Measurements from ENCODE around the gene TMEM114. TPM values are rescaled to one million over a fixed set of nuclear protein-coding genes. Genes with fewer than 3 reads are reported as not detected.

Gene TMEM114
- total and polyA plus RNA-seq, 4 experiments from 2014 or later = not detected

DNA sequence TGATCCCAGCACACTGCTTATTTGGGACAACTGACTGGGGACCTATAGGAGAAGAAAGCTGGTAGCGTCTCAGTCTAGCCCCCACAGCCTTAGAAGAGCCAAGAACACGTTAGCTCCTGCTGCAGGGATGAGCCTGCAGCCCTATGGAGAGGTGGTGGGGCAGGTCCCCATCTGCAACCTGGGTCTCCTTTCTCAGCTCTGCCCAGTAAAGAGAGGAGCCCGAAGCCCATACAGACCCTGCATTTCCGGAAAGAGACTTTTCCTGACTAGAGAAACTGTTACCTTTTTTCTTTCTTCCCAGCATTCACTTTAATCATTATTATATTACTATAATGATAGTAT is 32.0 kb upstream of the TMEM114 start:
- no peaks in the 10 kb centered on the region for H3K27me3 ChIP-seq (ENCODE audit: insufficient read depth, low read length)
- DNase-seq = peak in 1 of 5 donors; percentile 2
- ChIA-PET POLR2A (ENCODE audit: partially characterized antibody) (interaction anchor here (0.9 to 1.6 kb wide), 4 partner anchors 8 to 469 kb away, joined by 3 to 5 read pairs (median 4); partner anchors contain the start of gene HAPSTR1), CTCF (ENCODE audit: partially characterized antibody) (no interaction called here)
- peaks cover 15% of the 10 kb centered on the region for H3K4me1 ChIP-seq (ENCODE audit: insufficient read depth, low read length)
- H3K4me3 Mint-ChIP-seq = peak overlapping the region; percentile 89 to 98 (median 94)
- H3K27ac ChIP-seq (ENCODE audit: low read depth, low read length) = peak overlapping the region; percentile 92
- H3K36me3 ChIP-seq (ENCODE audit: insufficient read depth, low read length) = peaks cover 15% of the 10 kb centered on the region
- H3K36me3 Mint-ChIP-seq = peaks cover 6 to 26% of the 10 kb centered on the region in 2 donors
- peak overlapping the region in 6 of 7 donors; percentile 77 to 94 (median 91) for H3K27ac Mint-ChIP-seq
- intact Hi-C loops (cut with micrococcal nuclease) = loop anchor here (10.0 kb wide), 1 partner anchor 473 kb away; the partner anchor contains the start of gene HAPSTR1
- peak overlapping the region; percentile 71 to 96 for H3K4me3 ChIP-seq (ENCODE audit: low read length in 2 of 2)
- H3K27me3 Mint-ChIP-seq = peaks cover 0 to 3% of the 10 kb centered on the region in 2 donors
- H3K9me3 ChIP-seq (ENCODE audit: control insufficient read depth in 1 of 2, low read length in 2 of 2) = no peaks in the 10 kb centered on the region
- no peaks in the 10 kb centered on the region for H3K9me3 Mint-ChIP-seq
- H3K4me1 Mint-ChIP-seq = peaks cover 14 to 38% (median 19%) of the 10 kb centered on the region in 4 donors

GRCh38 chr16:8621572-8622314 is 31.4 kb upstream of the TMEM114 start, which contains the start of gene METTL22:
Gene METTL22, plus strand, starts transcription at chr16:8621698. Its CDS starts 3,968 bp downstream, at chr16:8625666.
- intact Hi-C loops (cut with micrococcal nuclease) = loop anchor here (1.0 to 10.0 kb wide), 5 partner anchors 53 to 473 kb away; partner anchors contain the start of genes ABAT, HAPSTR1, PMM2 and TMEM186
- no peaks in the 10 kb centered on the region for H3K9me3 Mint-ChIP-seq
- ChIA-PET CTCF (ENCODE audit: partially characterized antibody) (no interaction called here), POLR2A (ENCODE audit: partially characterized antibody) (interaction anchor here (0.8 to 1.6 kb wide), 5 partner anchors 8 to 471 kb away, joined by 3 to 5 read pairs (median 3); partner anchors contain the start of gene HAPSTR1)
- H3K27me3 Mint-ChIP-seq = peaks cover 0 to 5% of the 10 kb centered on the region in 2 donors
- H3K4me1 Mint-ChIP-seq = peaks cover 11 to 32% (median 15%) of the 10 kb centered on the region in 4 donors
- Histone ChIP-seq H3K27me3 (ENCODE audit: insufficient read depth, low read length) (no peaks in the 10 kb centered on the region), H3K9me3 (ENCODE audit: control insufficient read depth in 1 of 2, low read length in 2 of 2) (no peaks in the 10 kb centered on the region), H3K27ac (ENCODE audit: low read depth, low read length) (peak within 1 kb of the TSS; percentile 92), H3K4me3 (ENCODE audit: low read length in 2 of 2) (peak within 1 kb of the TSS; percentile 71 to 96), H3K4me1 (ENCODE audit: insufficient read depth, low read length) (peaks cover 15% of the 10 kb centered on the region), H3K36me3 (ENCODE audit: insufficient read depth, low read length) (peaks cover 9% of the 10 kb centered on the region)
- H3K27ac Mint-ChIP-seq = peak within 1 kb of the TSS; percentile 77 to 94 (median 91)
- DNase-seq = peak; percentile 87 to 90 (median 90)
- H3K36me3 Mint-ChIP-seq = peaks cover under 1 to 21% of the 10 kb centered on the region in 2 donors
- H3K4me3 Mint-ChIP-seq = peak within 1 kb of the TSS; percentile 89 to 98 (median 94)

DNA sequence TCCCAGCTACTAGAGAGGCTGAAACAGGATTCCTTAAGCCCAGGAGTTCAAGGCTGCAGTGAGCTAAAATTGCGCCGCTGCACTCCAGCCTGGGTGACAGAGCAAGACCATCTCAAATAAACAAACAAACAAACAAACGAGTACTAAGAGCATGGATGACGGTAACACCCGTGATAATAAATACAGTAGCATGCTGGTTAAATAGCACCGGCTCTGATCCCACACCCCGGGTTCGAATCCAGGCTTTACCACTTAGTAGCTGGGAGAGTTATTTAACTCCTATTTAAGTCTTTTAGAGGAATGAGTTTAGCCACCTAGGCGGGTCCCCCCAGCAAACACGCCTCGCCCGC is 30.9 kb upstream of the TMEM114 start:
- no peaks in the 10 kb centered on the region for H3K27me3 ChIP-seq (ENCODE audit: insufficient read depth, low read length)
- H3K4me3 ChIP-seq (ENCODE audit: low read length in 2 of 2) = peak overlapping the region; percentile 71 to 96
- intact Hi-C loops (cut with micrococcal nuclease) = loop anchor here (1.0 to 10.0 kb wide), 5 partner anchors 54 to 474 kb away; partner anchors contain the start of genes ABAT, HAPSTR1, PMM2 and TMEM186
- DNase-seq = no peak
- H3K36me3 ChIP-seq (ENCODE audit: insufficient read depth, low read length) = peaks cover 9% of the 10 kb centered on the region
- H3K27ac Mint-ChIP-seq = peak overlapping the region in 5 of 7 donors; percentile 53 to 91 (median 77)
- H3K9me3 ChIP-seq (ENCODE audit: control insufficient read depth in 1 of 2, low read length in 2 of 2) = no peaks in the 10 kb centered on the region
- H3K9me3 Mint-ChIP-seq = no peaks in the 10 kb centered on the region
- H3K4me1 ChIP-seq (ENCODE audit: insufficient read depth, low read length) = peaks cover 15% of the 10 kb centered on the region
- peaks cover 2 to 5% of the 10 kb centered on the region in 2 donors for H3K27me3 Mint-ChIP-seq
- H3K4me1 Mint-ChIP-seq = peaks cover 11 to 32% (median 15%) of the 10 kb centered on the region in 4 donors
- H3K27ac ChIP-seq (ENCODE audit: low read depth, low read length) = peak overlapping the region; percentile 92
- ChIA-PET CTCF (ENCODE audit: partially characterized antibody) (no interaction called here), POLR2A (ENCODE audit: partially characterized antibody) (interaction anchor here (0.8 to 1.6 kb wide), 4 partner anchors 9 to 471 kb away, joined by 3 to 5 read pairs (median 4); partner anchors contain the start of gene HAPSTR1)
- peak overlapping the region; percentile 89 to 98 (median 94) for H3K4me3 Mint-ChIP-seq
- H3K36me3 Mint-ChIP-seq = peaks cover 0 to 21% of the 10 kb centered on the region in 2 donors

- H3K4me1 Mint-ChIP-seq = peaks cover 11 to 32% (median 15%) of the 10 kb centered on the region in 4 donors
- H3K27me3 Mint-ChIP-seq = peaks cover 4 to 5% of the 10 kb centered on the region in 2 donors
- H3K36me3 ChIP-seq (ENCODE audit: insufficient read depth, low read length) = peaks cover 2% of the 10 kb centered on the region
- no peaks in the 10 kb centered on the region for H3K9me3 Mint-ChIP-seq
- H3K27me3 ChIP-seq (ENCODE audit: insufficient read depth, low read length) = no peaks in the 10 kb centered on the region
- H3K4me1 ChIP-seq (ENCODE audit: insufficient read depth, low read length) = peaks cover 15% of the 10 kb centered on the region
- ChIA-PET CTCF (ENCODE audit: partially characterized antibody) (no interaction called here), POLR2A (ENCODE audit: partially characterized antibody) (no interaction called here)
- no peak overlapping the region for H3K4me3 ChIP-seq (ENCODE audit: low read length in 2 of 2)
- no peaks in the 10 kb centered on the region for H3K9me3 ChIP-seq (ENCODE audit: control insufficient read depth in 1 of 2, low read length in 2 of 2)
- H3K4me3 Mint-ChIP-seq = peak overlapping the region; percentile 89 to 98 (median 94)
- intact Hi-C loops (cut with micrococcal nuclease) = loop anchor here (2.0 to 10.0 kb wide), 2 partner anchors 54 to 474 kb away; partner anchors contain the start of genes ABAT and HAPSTR1
- no peak overlapping the region for H3K27ac ChIP-seq (ENCODE audit: low read depth, low read length)
- DNase-seq = no peak
- H3K27ac Mint-ChIP-seq = peak overlapping the region in 4 of 7 donors; percentile 24 to 81 (median 40)
- peaks cover 0 to 15% of the 10 kb centered on the region in 2 donors for H3K36me3 Mint-ChIP-seq
Measured at GRCh38 chr16:8620535-8620934, 30.2 kb upstream of the TMEM114 start.

DNA sequence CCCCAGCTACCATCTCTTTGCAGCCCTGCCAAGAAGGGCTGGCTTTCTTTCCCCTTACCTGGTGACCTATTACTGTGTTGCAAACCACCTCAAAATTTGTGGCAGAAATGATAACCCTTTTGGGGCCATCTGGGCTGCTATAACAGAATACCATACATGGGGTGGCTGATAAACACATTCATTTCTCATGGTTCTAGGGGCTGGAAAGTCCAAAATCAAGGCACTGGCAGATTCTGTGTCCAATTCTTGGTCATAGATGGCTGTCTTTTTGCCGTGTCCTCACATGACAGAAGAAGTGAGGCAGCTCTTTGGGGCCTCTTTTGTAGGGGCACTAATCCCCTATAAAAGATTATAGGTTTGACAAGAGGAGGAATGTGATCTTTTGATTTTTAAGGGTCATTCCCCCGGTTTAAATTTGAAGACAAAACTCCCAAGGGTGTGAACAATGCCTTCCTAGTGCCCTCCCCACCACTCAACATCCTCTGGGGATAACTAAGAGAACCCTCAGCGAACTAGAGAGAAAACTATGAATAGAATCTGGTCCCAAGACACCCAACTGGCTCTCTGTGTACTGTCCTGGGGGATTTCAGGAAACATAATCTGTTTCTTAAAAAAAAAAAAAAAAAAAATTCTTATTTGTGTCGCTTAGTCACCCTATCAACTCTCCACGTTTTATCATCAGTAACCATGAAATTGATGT is 29.5 kb upstream of the TMEM114 start:
- Mint-ChIP-seq H3K27ac (no peak overlapping the region), H3K36me3 (peaks cover 0 to 12% of the 10 kb centered on the region in 2 donors), H3K9me3 (no peaks in the 10 kb centered on the region), H3K4me3 (no peak overlapping the region), H3K27me3 (peaks cover 4 to 6% of the 10 kb centered on the region in 2 donors), H3K4me1 (peaks cover 8 to 28% (median 13%) of the 10 kb centered on the region in 4 donors)
- no peaks in the 10 kb centered on the region for H3K36me3 ChIP-seq (ENCODE audit: insufficient read depth, low read length)
- POLR2A ChIA-PET (ENCODE audit: partially characterized antibody) = no interaction called here
- no peak overlapping the region for H3K27ac ChIP-seq (ENCODE audit: low read depth, low read length)
- no peak overlapping the region for H3K4me3 ChIP-seq (ENCODE audit: low read length in 2 of 2)
- DNase-seq = no peak
- H3K9me3 ChIP-seq (ENCODE audit: control insufficient read depth in 1 of 2, low read length in 2 of 2) = no peaks in the 10 kb centered on the region
- intact Hi-C loops (cut with micrococcal nuclease) = loop anchor here (2.0 to 10.0 kb wide), 2 partner anchors 55 to 475 kb away; partner anchors contain the start of genes ABAT and HAPSTR1
- peaks cover 15% of the 10 kb centered on the region for H3K4me1 ChIP-seq (ENCODE audit: insufficient read depth, low read length)
- CTCF ChIA-PET (ENCODE audit: partially characterized antibody) = interaction anchor here (1.1 kb wide), 1 partner anchor 13 kb away, joined by 3 read pairs; no protein-coding TSS in a partner anchor
- H3K27me3 ChIP-seq (ENCODE audit: insufficient read depth, low read length) = no peaks in the 10 kb centered on the region

DNA sequence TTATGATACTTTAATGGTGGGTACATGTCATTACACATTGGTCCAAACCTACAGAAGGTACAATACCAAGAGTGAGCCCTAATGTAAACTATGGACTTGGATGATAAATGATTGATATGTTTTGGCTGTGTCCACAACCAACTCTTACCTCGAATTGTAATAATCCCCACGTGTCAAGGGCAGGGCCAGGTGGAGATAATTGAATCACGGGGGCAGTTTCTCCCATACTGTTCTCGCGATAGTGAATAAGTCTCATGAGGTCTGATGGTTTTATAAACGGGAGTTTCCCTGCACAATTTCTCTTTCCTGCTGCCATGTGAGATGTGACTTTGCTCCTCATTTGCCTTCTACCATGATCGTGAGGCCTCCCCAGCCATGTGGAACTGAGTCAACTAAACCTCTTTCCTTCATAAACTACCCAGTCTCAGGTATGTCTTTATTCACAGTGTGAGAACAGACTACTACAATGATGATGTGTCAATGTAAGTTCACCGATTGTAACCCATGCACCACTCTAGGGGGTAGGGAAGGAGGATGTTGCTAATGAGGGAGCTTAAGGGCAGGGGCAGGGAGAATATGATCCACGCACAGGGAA is 24.2 kb upstream of the TMEM114 start:
- ChIA-PET POLR2A (ENCODE audit: partially characterized antibody) (no interaction called here), CTCF (ENCODE audit: partially characterized antibody) (no interaction called here)
- no peak for DNase-seq
- no peak overlapping the region for H3K27ac ChIP-seq (ENCODE audit: low read depth, low read length)
- Mint-ChIP-seq H3K27ac (no peak overlapping the region), H3K36me3 (no peaks in the 10 kb centered on the region), H3K4me3 (no peak overlapping the region), H3K4me1 (no peaks in the 10 kb centered on the region), H3K27me3 (peaks cover 9 to 24% of the 10 kb centered on the region in 2 donors), H3K9me3 (no peaks in the 10 kb centered on the region)
- H3K27me3 ChIP-seq (ENCODE audit: insufficient read depth, low read length) = no peaks in the 10 kb centered on the region
- H3K4me1 ChIP-seq (ENCODE audit: insufficient read depth, low read length) = no peaks in the 10 kb centered on the region
- no peaks in the 10 kb centered on the region for H3K36me3 ChIP-seq (ENCODE audit: insufficient read depth, low read length)
- intact Hi-C loops (cut with micrococcal nuclease) = no loop called here
- no peaks in the 10 kb centered on the region for H3K9me3 ChIP-seq (ENCODE audit: control insufficient read depth in 1 of 2, low read length in 2 of 2)
- H3K4me3 ChIP-seq (ENCODE audit: low read length in 2 of 2) = no peak overlapping the region

All from CD4-positive, alpha-beta memory T cell (primary cell).